GM23338 (cell line): ENCODE data around the gene GSG1L. TPM values are rescaled to one million over a fixed set of nuclear protein-coding genes. Genes with fewer than 3 reads are reported as not detected.

ENCODE experiments used
- ATAC-seq: fragments of 200-7000 bp; cut with Tn5 transposase; 3 replicates; pipeline ENCODE4 v1.9.1; 2020
- DNase-seq: peaks from one replicate; pipeline ENCODE4 v3.0.0-alpha.2; 2015; ENCODE audit warnings: low spot score
- H2AFZ ChIP-seq: fragments of 200-600 bp; sonication (generic); 2 replicates; pipeline ENCODE4 v1.8.0; 2016; ENCODE audit warnings: antibody characterized with exemption, mild to moderate bottlenecking, moderate library complexity
- H3F3A ChIP-seq: fragments of 200-600 bp; sonication (generic); replicated peaks from 2 replicates; pipeline ENCODE4 v1.8.0; 2017; ENCODE audit warnings: antibody characterized with exemption, mixed run types, low read depth
- H3K27ac ChIP-seq: fragments of 200-600 bp; sonication (generic); 2 replicates; pipeline ENCODE4 v1.6.1; 2016; ENCODE audit warnings: low read depth
- H3K27me3 ChIP-seq: fragments of 200-600 bp; sonication (generic); 2 replicates; pipeline ENCODE4 v1.8.0; 2016; ENCODE audit warnings: mild to moderate bottlenecking, mixed run types, moderate library complexity; ENCODE audit not compliant: insufficient read depth
- H3K36me3 ChIP-seq: fragments of 200-600 bp; sonication (generic); 2 replicates; pipeline ENCODE4 v1.8.0; 2016; ENCODE audit warnings: mild to moderate bottlenecking; ENCODE audit not compliant: insufficient read depth
- H3K4me1 ChIP-seq: fragments of 200-600 bp; sonication (generic); 2 replicates; pipeline ENCODE4 v1.8.0; 2016; ENCODE audit warnings: mild to moderate bottlenecking, moderate library complexity; ENCODE audit not compliant: insufficient read depth
- H3K4me2 ChIP-seq: fragments of 200-600 bp; sonication (generic); 2 replicates; pipeline ENCODE4 v1.7.1; 2017; ENCODE audit warnings: mixed run types
- H3K4me3 ChIP-seq: fragments of 200-600 bp; sonication (generic); 2 replicates; pipeline ENCODE4 v1.6.1; 2016; ENCODE audit warnings: mixed run types
- H3K79me2 ChIP-seq: fragments of 200-600 bp; sonication (generic); replicated peaks from 2 replicates; pipeline ENCODE4 v1.8.0; 2017; ENCODE audit warnings: mild to moderate bottlenecking; ENCODE audit not compliant: insufficient read depth
- H3K9me2 ChIP-seq: fragments of 200-600 bp; sonication (generic); 2 replicates; pipeline ENCODE4 v1.8.0; 2017; ENCODE audit not compliant: insufficient read depth
- H4K20me1 ChIP-seq: fragments of 200-600 bp; sonication (generic); replicated peaks from 2 replicates; pipeline ENCODE4 v1.8.0; 2017; ENCODE audit warnings: mild to moderate bottlenecking; ENCODE audit not compliant: insufficient read depth
- H3K27ac Mint-ChIP-seq: 2 replicates; pipeline ENCODE4 v1.8.0; 2020; ENCODE audit warnings: inconsistent platforms, mild to moderate bottlenecking, moderate library complexity, mixed read lengths
- H3K27me3 Mint-ChIP-seq: 3 replicates; pipeline ENCODE4 v1.8.0; 2022; ENCODE audit warnings: low read depth, mild to moderate bottlenecking, moderate library complexity, mixed read lengths, inconsistent platforms; ENCODE audit not compliant: insufficient read depth, poor library complexity
- H3K36me3 Mint-ChIP-seq: 3 replicates; pipeline ENCODE4 v1.8.0; 2021; ENCODE audit warnings: low read depth, mild to moderate bottlenecking, inconsistent platforms, moderate library complexity, mixed read lengths
- H3K4me1 Mint-ChIP-seq: 3 replicates; pipeline ENCODE4 v1.8.0; 2020; ENCODE audit warnings: mild to moderate bottlenecking, inconsistent platforms, mixed read lengths
- H3K4me3 Mint-ChIP-seq: 3 replicates; pipeline ENCODE4 v1.8.0; 2021; ENCODE audit warnings: moderate library complexity, mild to moderate bottlenecking, inconsistent platforms, mixed read lengths
- H3K9me3 Mint-ChIP-seq: 3 replicates; pipeline ENCODE4 v1.8.0; 2020; ENCODE audit warnings: moderate library complexity, mild to moderate bottlenecking, inconsistent platforms, mixed read lengths
- CREB1 ChIP-seq: fragments of 250-450 bp; sonication (Bioruptor Pico); IDR thresholded peaks from 2 replicates; pipeline ENCODE4 v1.5.0; 2020; ENCODE audit warnings: low read depth, mild to moderate bottlenecking, moderate library complexity
- EZH2 ChIP-seq: fragments of 200-600 bp; sonication (generic); IDR thresholded peaks from one replicate; pipeline ENCODE4 v1.8.0; 2017; ENCODE audit warnings: antibody characterized with exemption, mild to moderate bottlenecking, low read depth; ENCODE audit not compliant: unreplicated experiment
- EZH2phosphoT487 ChIP-seq: fragments of 200-600 bp; sonication (generic); IDR thresholded peaks from one replicate; pipeline ENCODE4 v1.8.1; 2018; ENCODE audit warnings: antibody characterized with exemption; ENCODE audit not compliant: unreplicated experiment
- NANOG ChIP-seq: IDR thresholded peaks from 2 replicates; pipeline ENCODE4 v1.6.1; 2016; ENCODE audit warnings: antibody characterized with exemption, borderline replicate concordance
- STAT1 ChIP-seq: IDR thresholded peaks from one replicate; pipeline ENCODE4 v1.6.1; 2016; ENCODE audit warnings: antibody characterized with exemption; ENCODE audit not compliant: unreplicated experiment
- ZNF114 ChIP-seq: fragments of 250-450 bp; sonication (Bioruptor Pico); IDR thresholded peaks from 2 replicates; pipeline ENCODE4 v1.5.0; 2020; ENCODE audit warnings: mild to moderate bottlenecking, moderate library complexity
- polyA plus RNA-seq: library from polyadenylated mRNA; unstranded; fragments of >200 nt; fragmentation: Nextera tagmentation; extraction: Ambion mirVana; gene quantifications from 2 replicates; pipeline ENCODE4 v1.2.1, GENCODE V29; 2016
- total RNA-seq: library from RNA; depleted of rRNA; stranded (reverse); fragments of >200 nt; shearing (Covaris generic); gene quantifications from 2 replicates; pipeline ENCODE4 v1.2.3, GENCODE V29; 2014
- TF ChIP-seq, protein P1 (sequence below): fragments of 250-450 bp; sonication (Bioruptor Pico); IDR thresholded peaks from 2 replicates; pipeline ENCODE4 v1.5.0; 2020; ENCODE audit warnings: mild to moderate bottlenecking, moderate library complexity
- TF ChIP-seq, protein P2 (sequence below): IDR thresholded peaks from 2 replicates; pipeline ENCODE4 v1.6.1; 2016; ENCODE audit warnings: antibody characterized with exemption
- TF ChIP-seq, protein P3 (sequence below), 2 experiments: fragments of 200-600 bp in 1 of 2; sonication (generic) in 1 of 2; conservative IDR thresholded peaks; 2 replicates each; pipeline versions ENCODE4 v1.5.1 to v1.6.1; 2016 to 2017; ENCODE audit warnings: antibody characterized with exemption in 2 of 2, low read depth in 2 of 2, mild to moderate bottlenecking in 2 of 2, moderate library complexity in 1 of 2

GSG1L gene
- total and polyA plus RNA-seq, 2 experiments from 2014 or later, result 0.36 to 0.63 TPM

DNA sequence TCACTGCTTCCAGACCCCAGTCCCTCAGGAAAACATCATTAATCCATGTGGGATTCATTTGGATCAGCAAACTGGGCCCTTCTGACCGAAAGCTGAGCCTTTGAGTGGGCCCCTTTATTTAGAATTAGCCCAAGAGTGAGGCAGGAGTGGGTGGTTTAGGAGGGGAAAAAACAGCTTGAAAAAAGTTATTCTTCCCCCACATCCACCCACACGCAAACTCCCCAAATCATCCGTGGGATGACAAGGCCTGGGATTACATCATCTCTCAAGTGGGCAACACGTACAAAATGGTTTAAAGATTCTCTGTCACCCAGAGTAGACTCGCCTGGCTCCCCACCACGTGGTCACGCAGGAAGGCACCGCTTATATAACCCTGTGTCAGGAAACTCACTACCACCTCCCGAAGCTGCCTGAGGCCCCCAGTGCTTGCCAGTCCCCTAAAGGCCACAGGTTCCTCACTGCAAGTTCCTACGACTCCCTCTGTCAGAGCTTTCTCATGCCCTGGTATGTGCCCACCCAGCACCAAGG is 27.6 kb downstream of the GSG1L start:
- no peaks in the 10 kb centered on the region for H3K9me2 ChIP-seq
- Mint-ChIP-seq H3K36me3 (no peaks in the 10 kb centered on the region), H3K27me3 (no peaks in the 10 kb centered on the region), H3K4me1 (no peaks in the 10 kb centered on the region), H3K4me3 (no peak overlapping the region), H3K27ac (no peak overlapping the region), H3K9me3 (no peaks in the 10 kb centered on the region)
- no peak overlapping the region for H3K4me2 ChIP-seq
- no peak overlapping the region for H3K4me3 ChIP-seq
- no peaks in the 10 kb centered on the region for H3K79me2 ChIP-seq
- H3K4me1 ChIP-seq, result no peaks in the 10 kb centered on the region
- no peak for DNase-seq
- H3K27ac ChIP-seq, result no peak overlapping the region
- H2AFZ ChIP-seq, result no peak overlapping the region
- no peaks in the 10 kb centered on the region for H3K36me3 ChIP-seq
- no peak for ATAC-seq
- H4K20me1 ChIP-seq, result no peaks in the 10 kb centered on the region
- TF ChIP-seq, protein P1, sequence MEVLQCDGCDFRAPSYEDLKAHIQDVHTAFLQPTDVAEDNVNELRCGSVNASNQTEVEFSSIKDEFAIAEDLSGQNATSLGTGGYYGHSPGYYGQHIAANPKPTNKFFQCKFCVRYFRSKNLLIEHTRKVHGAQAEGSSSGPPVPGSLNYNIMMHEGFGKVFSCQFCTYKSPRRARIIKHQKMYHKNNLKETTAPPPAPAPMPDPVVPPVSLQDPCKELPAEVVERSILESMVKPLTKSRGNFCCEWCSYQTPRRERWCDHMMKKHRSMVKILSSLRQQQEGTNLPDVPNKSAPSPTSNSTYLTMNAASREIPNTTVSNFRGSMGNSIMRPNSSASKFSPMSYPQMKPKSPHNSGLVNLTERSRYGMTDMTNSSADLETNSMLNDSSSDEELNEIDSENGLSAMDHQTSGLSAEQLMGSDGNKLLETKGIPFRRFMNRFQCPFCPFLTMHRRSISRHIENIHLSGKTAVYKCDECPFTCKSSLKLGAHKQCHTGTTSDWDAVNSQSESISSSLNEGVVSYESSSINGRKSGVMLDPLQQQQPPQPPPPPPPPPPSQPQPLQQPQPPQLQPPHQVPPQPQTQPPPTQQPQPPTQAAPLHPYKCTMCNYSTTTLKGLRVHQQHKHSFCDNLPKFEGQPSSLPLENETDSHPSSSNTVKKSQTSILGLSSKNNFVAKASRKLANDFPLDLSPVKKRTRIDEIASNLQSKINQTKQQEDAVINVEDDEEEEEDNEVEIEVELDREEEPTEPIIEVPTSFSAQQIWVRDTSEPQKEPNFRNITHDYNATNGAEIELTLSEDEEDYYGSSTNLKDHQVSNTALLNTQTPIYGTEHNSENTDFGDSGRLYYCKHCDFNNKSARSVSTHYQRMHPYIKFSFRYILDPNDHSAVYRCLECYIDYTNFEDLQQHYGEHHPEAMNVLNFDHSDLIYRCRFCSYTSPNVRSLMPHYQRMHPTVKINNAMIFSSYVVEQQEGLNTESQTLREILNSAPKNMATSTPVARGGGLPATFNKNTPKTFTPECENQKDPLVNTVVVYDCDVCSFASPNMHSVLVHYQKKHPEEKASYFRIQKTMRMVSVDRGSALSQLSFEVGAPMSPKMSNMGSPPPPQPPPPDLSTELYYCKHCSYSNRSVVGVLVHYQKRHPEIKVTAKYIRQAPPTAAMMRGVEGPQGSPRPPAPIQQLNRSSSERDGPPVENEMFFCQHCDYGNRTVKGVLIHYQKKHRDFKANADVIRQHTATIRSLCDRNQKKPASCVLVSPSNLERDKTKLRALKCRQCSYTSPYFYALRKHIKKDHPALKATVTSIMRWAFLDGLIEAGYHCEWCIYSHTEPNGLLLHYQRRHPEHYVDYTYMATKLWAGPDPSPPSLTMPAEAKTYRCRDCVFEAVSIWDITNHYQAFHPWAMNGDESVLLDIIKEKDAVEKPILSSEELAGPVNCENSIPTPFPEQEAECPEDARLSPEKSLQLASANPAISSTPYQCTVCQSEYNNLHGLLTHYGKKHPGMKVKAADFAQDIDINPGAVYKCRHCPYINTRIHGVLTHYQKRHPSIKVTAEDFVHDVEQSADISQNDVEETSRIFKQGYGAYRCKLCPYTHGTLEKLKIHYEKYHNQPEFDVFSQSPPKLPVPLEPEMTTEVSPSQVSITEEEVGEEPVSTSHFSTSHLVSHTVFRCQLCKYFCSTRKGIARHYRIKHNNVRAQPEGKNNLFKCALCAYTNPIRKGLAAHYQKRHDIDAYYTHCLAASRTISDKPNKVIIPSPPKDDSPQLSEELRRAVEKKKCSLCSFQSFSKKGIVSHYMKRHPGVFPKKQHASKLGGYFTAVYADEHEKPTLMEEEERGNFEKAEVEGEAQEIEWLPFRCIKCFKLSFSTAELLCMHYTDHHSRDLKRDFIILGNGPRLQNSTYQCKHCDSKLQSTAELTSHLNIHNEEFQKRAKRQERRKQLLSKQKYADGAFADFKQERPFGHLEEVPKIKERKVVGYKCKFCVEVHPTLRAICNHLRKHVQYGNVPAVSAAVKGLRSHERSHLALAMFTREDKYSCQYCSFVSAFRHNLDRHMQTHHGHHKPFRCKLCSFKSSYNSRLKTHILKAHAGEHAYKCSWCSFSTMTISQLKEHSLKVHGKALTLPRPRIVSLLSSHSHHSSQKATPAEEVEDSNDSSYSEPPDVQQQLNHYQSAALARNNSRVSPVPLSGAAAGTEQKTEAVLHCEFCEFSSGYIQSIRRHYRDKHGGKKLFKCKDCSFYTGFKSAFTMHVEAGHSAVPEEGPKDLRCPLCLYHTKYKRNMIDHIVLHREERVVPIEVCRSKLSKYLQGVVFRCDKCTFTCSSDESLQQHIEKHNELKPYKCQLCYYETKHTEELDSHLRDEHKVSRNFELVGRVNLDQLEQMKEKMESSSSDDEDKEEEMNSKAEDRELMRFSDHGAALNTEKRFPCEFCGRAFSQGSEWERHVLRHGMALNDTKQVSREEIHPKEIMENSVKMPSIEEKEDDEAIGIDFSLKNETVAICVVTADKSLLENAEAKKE (CRISPR knock-in tag), result no peak
- TF ChIP-seq ZNF114 (no peak), CREB1 (CRISPR knock-in tag) (no peak)
- no peaks in the 10 kb centered on the region for H3K27me3 ChIP-seq
- H3F3A ChIP-seq, result no peaks in the 10 kb centered on the region

DNA sequence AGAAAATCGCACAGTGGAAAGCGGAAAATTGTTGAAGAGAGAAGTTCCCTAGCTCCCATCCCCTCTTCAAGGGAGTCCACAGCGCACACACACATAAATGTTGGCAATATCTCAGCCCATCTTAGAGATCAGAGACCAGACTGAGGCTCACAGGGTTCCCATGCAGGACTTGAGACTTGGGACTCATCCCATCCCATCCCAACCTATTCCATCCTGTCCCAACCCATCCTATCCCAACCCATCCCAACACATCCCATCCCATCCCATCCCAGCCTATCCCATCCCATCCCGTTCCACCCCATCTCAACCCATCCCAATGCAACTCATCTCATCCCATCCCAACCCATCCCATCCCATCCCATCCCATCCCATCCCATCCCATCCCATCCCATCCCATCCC is 29.6 kb downstream of the GSG1L start:
- no peak overlapping the region for H3K4me3 Mint-ChIP-seq
- Histone ChIP-seq H3K27me3 (no peaks in the 10 kb centered on the region), H3K9me2 (no peaks in the 10 kb centered on the region), H3K27ac (no peak overlapping the region), H3K4me1 (no peaks in the 10 kb centered on the region), H3F3A (no peaks in the 10 kb centered on the region), H3K4me3 (no peak overlapping the region), H4K20me1 (no peaks in the 10 kb centered on the region), H2AFZ (no peak overlapping the region), H3K36me3 (no peaks in the 10 kb centered on the region), H3K4me2 (no peak overlapping the region), H3K79me2 (no peaks in the 10 kb centered on the region)
- H3K4me1 Mint-ChIP-seq, result no peaks in the 10 kb centered on the region
- no peaks in the 10 kb centered on the region; the same call in 2 of the 3 replicates for H3K9me3 Mint-ChIP-seq
- no peak for ATAC-seq
- DNase-seq, result no peak
- H3K27me3 Mint-ChIP-seq, result no peaks in the 10 kb centered on the region
- no peak overlapping the region for H3K27ac Mint-ChIP-seq
- H3K36me3 Mint-ChIP-seq, result no peaks in the 10 kb centered on the region
- no peak for TF ChIP-seq NANOG
- TF ChIP-seq, protein P2, sequence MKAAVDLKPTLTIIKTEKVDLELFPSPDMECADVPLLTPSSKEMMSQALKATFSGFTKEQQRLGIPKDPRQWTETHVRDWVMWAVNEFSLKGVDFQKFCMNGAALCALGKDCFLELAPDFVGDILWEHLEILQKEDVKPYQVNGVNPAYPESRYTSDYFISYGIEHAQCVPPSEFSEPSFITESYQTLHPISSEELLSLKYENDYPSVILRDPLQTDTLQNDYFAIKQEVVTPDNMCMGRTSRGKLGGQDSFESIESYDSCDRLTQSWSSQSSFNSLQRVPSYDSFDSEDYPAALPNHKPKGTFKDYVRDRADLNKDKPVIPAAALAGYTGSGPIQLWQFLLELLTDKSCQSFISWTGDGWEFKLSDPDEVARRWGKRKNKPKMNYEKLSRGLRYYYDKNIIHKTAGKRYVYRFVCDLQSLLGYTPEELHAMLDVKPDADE, result no peak
- TF ChIP-seq EZH2phosphoT487, result no peak
- TF ChIP-seq, protein P3, sequence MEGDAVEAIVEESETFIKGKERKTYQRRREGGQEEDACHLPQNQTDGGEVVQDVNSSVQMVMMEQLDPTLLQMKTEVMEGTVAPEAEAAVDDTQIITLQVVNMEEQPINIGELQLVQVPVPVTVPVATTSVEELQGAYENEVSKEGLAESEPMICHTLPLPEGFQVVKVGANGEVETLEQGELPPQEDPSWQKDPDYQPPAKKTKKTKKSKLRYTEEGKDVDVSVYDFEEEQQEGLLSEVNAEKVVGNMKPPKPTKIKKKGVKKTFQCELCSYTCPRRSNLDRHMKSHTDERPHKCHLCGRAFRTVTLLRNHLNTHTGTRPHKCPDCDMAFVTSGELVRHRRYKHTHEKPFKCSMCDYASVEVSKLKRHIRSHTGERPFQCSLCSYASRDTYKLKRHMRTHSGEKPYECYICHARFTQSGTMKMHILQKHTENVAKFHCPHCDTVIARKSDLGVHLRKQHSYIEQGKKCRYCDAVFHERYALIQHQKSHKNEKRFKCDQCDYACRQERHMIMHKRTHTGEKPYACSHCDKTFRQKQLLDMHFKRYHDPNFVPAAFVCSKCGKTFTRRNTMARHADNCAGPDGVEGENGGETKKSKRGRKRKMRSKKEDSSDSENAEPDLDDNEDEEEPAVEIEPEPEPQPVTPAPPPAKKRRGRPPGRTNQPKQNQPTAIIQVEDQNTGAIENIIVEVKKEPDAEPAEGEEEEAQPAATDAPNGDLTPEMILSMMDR (conservative IDR thresholded peaks at IDR 0.05; ENCODE audit: low read depth in 2 of 2), result no peak
- TF ChIP-seq ZNF114, result no peak
- no peak for TF ChIP-seq STAT1
- no peak for TF ChIP-seq EZH2
